HTERT RPE-1 (cell line): ENCODE measurements around the gene CACNA2D1.

Experiments used
- in situ Hi-C: fragments of 300-500 bp; cut with MboI; formaldehyde crosslinking; loops from 4 replicates; pipeline ENCODE4 v1.14.3; 2020; ENCODE audit warnings: low sequenced_read_pairs

CACNA2D1 gene

GRCh38 chr7:82128546-82128945 lies 315.0 kb downstream of the CACNA2D1 start:
- in situ Hi-C loops: no loop called here

- in situ Hi-C loops: no loop called here
Observed at GRCh38 chr7:82126576-82126975, 317.0 kb downstream of the CACNA2D1 start.

- in situ Hi-C loops: no loop called here
Observed at GRCh38 chr7:82124445-82124844, 319.1 kb downstream of the CACNA2D1 start.

- in situ Hi-C loops: no loop called here
Observed at GRCh38 chr7:82122275-82122674, 321.3 kb downstream of the CACNA2D1 start.

GRCh38 chr7:82114237-82114636 lies 329.3 kb downstream of the CACNA2D1 start:
- in situ Hi-C loops: no loop called here

GRCh38 chr7:82110146-82110840 lies 333.3 kb downstream of the CACNA2D1 start:
- in situ Hi-C loops: no loop called here

- in situ Hi-C loops: no loop called here
Observed at GRCh38 chr7:82109288-82109687, 334.3 kb downstream of the CACNA2D1 start.

- in situ Hi-C loops: no loop called here
Observed at GRCh38 chr7:82106201-82106600, 337.4 kb downstream of the CACNA2D1 start.

GRCh38 chr7:82105463-82105862 lies 338.1 kb downstream of the CACNA2D1 start:
- in situ Hi-C loops: no loop called here

- in situ Hi-C loops: no loop called here
Observed at GRCh38 chr7:82098414-82098813, 345.2 kb downstream of the CACNA2D1 start.

GRCh38 chr7:82091126-82091684 lies 352.4 kb downstream of the CACNA2D1 start:
- in situ Hi-C loops: no loop called here

- in situ Hi-C loops: no loop called here
Observed at GRCh38 chr7:82087099-82087498, 356.5 kb downstream of the CACNA2D1 start.

GRCh38 chr7:82085116-82085515 lies 358.5 kb downstream of the CACNA2D1 start:
- in situ Hi-C loops: no loop called here

GRCh38 chr7:82081644-82082224 lies 361.8 kb downstream of the CACNA2D1 start:
- in situ Hi-C loops: no loop called here

- in situ Hi-C loops: no loop called here
Observed at GRCh38 chr7:82080254-82080927, 363.2 kb downstream of the CACNA2D1 start.

- in situ Hi-C loops: no loop called here
Observed at GRCh38 chr7:82079527-82079926, 364.1 kb downstream of the CACNA2D1 start.

GRCh38 chr7:82078807-82079206 lies 364.8 kb downstream of the CACNA2D1 start:
- in situ Hi-C loops: no loop called here

- in situ Hi-C loops: no loop called here
Observed at GRCh38 chr7:82071468-82071867, 372.1 kb downstream of the CACNA2D1 start.

- in situ Hi-C loops: no loop called here
Observed at GRCh38 chr7:82067628-82068264, 375.8 kb downstream of the CACNA2D1 start.

- in situ Hi-C loops: no loop called here
Observed at GRCh38 chr7:82057476-82057875, 386.1 kb downstream of the CACNA2D1 start.

- in situ Hi-C loops: no loop called here
Observed at GRCh38 chr7:82056282-82056681, 387.3 kb downstream of the CACNA2D1 start.
